GM12878 (cell line): ENCODE data around the gene SLC2A14. TPM values are rescaled to one million over a fixed set of nuclear protein-coding genes. Genes with fewer than 3 reads are reported as not detected.

ENCODE experiments used
- ATAC-seq: fragments of 200-7000 bp; cut with Tn5 transposase; 3 replicates; pipeline ENCODE4 v1.9.1; 2020; ENCODE audit warnings: mild to moderate bottlenecking, moderate library complexity
- BruUV-seq: library from RNA; stranded (reverse); fragments of 400-500 nt; replicated peaks from 2 replicates; lab custom pipeline; 2021; lab: Mats Ljungman, UMichigan
- CTCF ChIA-PET: fragments of 300-600 bp; sonication (Branson Sonifier 250); formaldehyde crosslinking; extraction: SDS; loops from one replicate; lab custom pipeline; 2021; ENCODE audit warnings: inconsistent platforms; lab: Yijun Ruan, JAX
- POLR2A ChIA-PET: fragments of 350-600 bp; formaldehyde crosslinking; extraction: SDS; loops from one replicate; lab custom pipeline; 2021; ENCODE audit warnings: inconsistent platforms; lab: Charles Lee
- RAD21 ChIA-PET: fragments of 300-600 bp; sonication (Branson Sonifier 250); formaldehyde crosslinking; loops from one replicate; lab custom pipeline; 2023; ENCODE audit warnings: antibody characterized with exemption; ENCODE audit not compliant: unreplicated experiment; lab: Charles Lee
- SMC1A ChIA-PET: fragments of 300-600 bp; sonication (Branson Sonifier 250); formaldehyde crosslinking; loops from one replicate; lab custom pipeline; 2023; ENCODE audit not compliant: unreplicated experiment, uncharacterized antibody; lab: Charles Lee
- DNase-seq: peaks from one replicate; pipeline ENCODE4 v3.0.0-alpha.2; 2011; ENCODE audit warnings: low read depth, low spot score
- FAIRE-seq: peaks from 3 replicates; lab custom pipeline; 2011; peaks lifted over from hg19 to GRCh38; lab: Jason Lieb, UNC
- H2AFZ ChIP-seq: 2 replicates; pipeline ENCODE4 v1.6.0; 2011; ENCODE audit warnings: low read depth, low read length, control low read depth; ENCODE audit not compliant: control insufficient read depth
- H3K27ac ChIP-seq: 2 replicates; pipeline ENCODE4 v1.5.1; 2011; ENCODE audit warnings: control low read depth; ENCODE audit not compliant: control insufficient read depth, insufficient read depth
- H3K27me3 ChIP-seq, 2 experiments: replicated peaks in 1 of 2; 2 replicates each; pipeline versions ENCODE4 v1.6.0 to v1.6.1; 2011; ENCODE audit warnings: low read length in 1 of 2; ENCODE audit not compliant: control insufficient read depth in 2 of 2, insufficient read depth in 2 of 2
- H3K36me3 ChIP-seq, 2 experiments: 2 replicates each; pipeline ENCODE4 v1.5.1; 2011; ENCODE audit warnings: low read length in 1 of 2; ENCODE audit not compliant: control insufficient read depth in 2 of 2, insufficient read depth in 2 of 2
- H3K4me1 ChIP-seq: 2 replicates; pipeline ENCODE4 v1.6.1; 2011; ENCODE audit warnings: mild to moderate bottlenecking, low read length, moderate library complexity, mixed read lengths; ENCODE audit not compliant: control insufficient read depth, insufficient read depth
- H3K4me2 ChIP-seq: 2 replicates; pipeline ENCODE4 v1.6.0; 2011; ENCODE audit warnings: control low read depth; ENCODE audit not compliant: control insufficient read depth, insufficient read depth
- H3K4me3 ChIP-seq: fragments of 200-600 bp; sonication (generic); 2 replicates; pipeline ENCODE4 v1.5.1; 2016
- H3K79me2 ChIP-seq: 2 replicates; pipeline ENCODE4 v1.6.0; 2011; ENCODE audit warnings: low read length; ENCODE audit not compliant: control insufficient read depth, insufficient read depth
- H3K9ac ChIP-seq: 2 replicates; pipeline ENCODE4 v1.8.0; 2011; ENCODE audit warnings: low read length, control low read depth, mixed read lengths; ENCODE audit not compliant: control insufficient read depth, insufficient read depth
- H3K9me3 ChIP-seq: replicated peaks from 3 replicates; pipeline ENCODE4 v1.5.1; 2011; ENCODE audit warnings: mild to moderate bottlenecking, low read length; ENCODE audit not compliant: control insufficient read depth, insufficient read depth
- H4K20me1 ChIP-seq: 2 replicates; pipeline ENCODE4 v1.6.0; 2011; ENCODE audit not compliant: control insufficient read depth, insufficient read depth
- BCLAF1 ChIP-seq: fragments of 450-650 bp; IDR thresholded peaks from 2 replicates; pipeline ENCODE4 v1.6.1; 2017; ENCODE audit warnings: antibody characterized with exemption, mild to moderate bottlenecking, moderate library complexity
- CREM ChIP-seq: IDR thresholded peaks from 2 replicates; pipeline ENCODE4 v1.6.1; 2014; ENCODE audit warnings: antibody characterized with exemption, low read depth
- FOS ChIP-seq: IDR thresholded peaks from 3 replicates; pipeline ENCODE4 v1.6.1; 2011; ENCODE audit warnings: borderline replicate concordance; ENCODE audit not compliant: insufficient read length; ENCODE audit errors: extremely low read depth
- FOXM1 ChIP-seq: IDR thresholded peaks from 2 replicates; pipeline ENCODE4 v1.6.1; 2012; ENCODE audit warnings: low read depth, mild to moderate bottlenecking, inconsistent platforms, low read length, moderate library complexity
- HCFC1 ChIP-seq: fragments of 150-350 bp; IDR thresholded peaks from 2 replicates; pipeline ENCODE4 v1.6.1; 2014; ENCODE audit warnings: low read length
- LARP7 ChIP-seq: fragments of 450-650 bp; IDR thresholded peaks from 2 replicates; pipeline ENCODE4 v1.6.1; 2017; ENCODE audit warnings: mild to moderate bottlenecking
- TAF1 ChIP-seq: IDR thresholded peaks from 2 replicates; pipeline ENCODE4 v1.6.1; 2011; ENCODE audit warnings: mild to moderate bottlenecking, low read depth, low read length, borderline replicate concordance
- TCF7 ChIP-seq: IDR thresholded peaks from 2 replicates; pipeline ENCODE4 v1.6.1; 2014; ENCODE audit warnings: antibody characterized with exemption, borderline replicate concordance
- ZBTB11 ChIP-seq: fragments of 450-650 bp; formaldehyde crosslinking; IDR thresholded peaks from 2 replicates; pipeline ENCODE4 v1.5.0; 2022; ENCODE audit warnings: mild to moderate bottlenecking, missing genetic modification characterization
- WGBS: methylation state at CpG from one replicate; pipeline ENCODE4 v1.1.6; 2016; ENCODE audit warnings: low lambda C conversion rate; ENCODE audit not compliant: insufficient replicate concordance, insufficient coverage; ENCODE audit errors: missing lambda C conversion rate; 5-methylcytosine and 5-hydroxymethylcytosine counted together
- in situ Hi-C: fragments of 300-500 bp; cut with MboI; formaldehyde crosslinking; loops from 9 replicates; pipeline ENCODE4 v1.14.3; 2018; ENCODE audit warnings: mixed read lengths
- intact Hi-C: fragments of 100-400 bp; cut with micrococcal nuclease; formaldehyde crosslinking; loops from one replicate; pipeline ENCODE4 v1.14.2; 2022; ENCODE audit not compliant: unreplicated experiment
- polyA plus RNA-seq, 11 experiments: library from polyadenylated mRNA; depleted of rRNA in 4 of 11; unstranded in 6 of 11; stranded (reverse) in 5 of 11; fragments of >200 nt; fragmentation: Nextera tagmentation in 4 of 11; fragmentation: Illumina TruSeq in 1 of 11; extraction: Ambion mirVana in 4 of 11; extraction: Trizol in 1 of 11; gene quantifications; 1 replicate in 1 of 11; 2 replicates in 10 of 11; pipeline versions ENCODE4 v1.2.1 to v1.2.3, GENCODE V29; 2011 to 2016; ENCODE audit warnings: inconsistent platforms in 2 of 11, missing spikeins in 2 of 11, low read depth in 1 of 11
- total RNA-seq, 4 experiments: library from RNA; depleted of rRNA in 3 of 4; stranded (reverse); fragments of >200 nt in 3 of 4; fragmentation: Illumina TruSeq in 1 of 4; extraction: Trizol in 1 of 4; gene quantifications; 2 replicates each; pipeline versions ENCODE4 v1.2.1 to v1.2.3, GENCODE V29; 2013 to 2021

SLC2A14 gene
- total and polyA plus RNA-seq, 10 of the 15 experiments (the other 5 are each of a cell fraction or from before 2014, with no cell fraction given) = 0.05 to 0.69 (median 0.19) TPM; not detected in 1

DNA sequence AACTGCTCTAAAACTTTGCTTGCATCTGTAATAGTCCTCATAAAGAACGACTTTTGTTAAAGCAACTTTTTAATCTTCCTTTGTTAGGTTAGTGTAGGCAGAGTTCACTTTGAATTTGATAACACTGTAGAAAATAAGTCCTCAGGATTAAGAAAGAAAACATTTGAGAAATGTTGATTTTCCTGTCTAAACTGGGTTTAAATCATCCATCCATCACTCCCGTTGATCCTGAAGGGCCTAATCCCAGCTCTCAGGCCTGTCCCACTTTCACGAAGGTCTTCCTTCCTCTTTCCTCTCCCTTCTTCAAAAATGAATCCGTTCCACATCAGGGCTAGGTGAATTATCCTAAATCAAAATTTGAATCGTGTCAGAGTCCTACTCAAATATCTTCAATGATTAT is 36.9 kb downstream of the SLC2A14 start (continued):
- TF ChIP-seq BCLAF1 = no peak
- no peak for TF ChIP-seq CREM

DNA sequence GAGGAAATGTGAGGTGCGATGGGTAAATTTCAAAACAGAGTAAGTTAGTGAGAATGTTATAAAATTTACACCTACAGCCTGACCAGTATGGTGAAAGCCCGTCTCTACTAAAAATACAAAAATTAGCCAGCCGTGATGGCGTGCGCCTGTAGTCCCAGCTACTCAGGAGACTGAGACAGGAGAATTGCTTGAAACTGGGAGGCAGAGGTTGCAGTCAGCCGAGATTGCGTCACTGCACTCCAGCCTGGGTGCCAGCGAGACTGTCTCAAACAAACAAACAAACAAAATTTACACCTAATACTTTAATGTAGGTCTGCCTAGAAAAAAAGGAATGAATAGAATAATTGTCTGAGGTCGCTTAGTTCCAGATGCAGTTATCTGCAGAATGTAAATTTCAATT is 37.6 kb downstream of the SLC2A14 start:
- Histone ChIP-seq H3K79me2 (no peaks in the 10 kb centered on the region), H3K36me3 (no peaks in the 10 kb centered on the region), H3K4me1 (no peaks in the 10 kb centered on the region), H3K4me2 (no peak overlapping the region), H3K27me3 (no peaks in the 10 kb centered on the region), H3K9ac (no peak overlapping the region), H3K9me3 (no peaks in the 10 kb centered on the region), H3K27ac (no peak overlapping the region), H4K20me1 (no peaks in the 10 kb centered on the region), H2AFZ (no peak overlapping the region), H3K4me3 (no peak overlapping the region)
- TF ChIP-seq HCFC1 = no peak
- no peak for TF ChIP-seq FOXM1
- TF ChIP-seq LARP7 = no peak
- no peak for TF ChIP-seq TCF7
- TF ChIP-seq TAF1 = no peak
- no peak for TF ChIP-seq ZBTB11 (CRISPR knock-in tag)
- TF ChIP-seq FOS = no peak
- CTCF ChIA-PET = interaction anchor here (0.5 to 2.0 kb wide), 2 partner anchors 25 to 57 kb away, joined by 3 to 4 read pairs; no protein-coding TSS in a partner anchor
- ATAC-seq = no peak
- no peak for DNase-seq
- POLR2A ChIA-PET = no interaction called here
- RAD21 ChIA-PET = no interaction called here
- SMC1A ChIA-PET = no interaction called here
- intact Hi-C loops = no loop called here
- in situ Hi-C loops = no loop called here
- 45% methylated on average over 9 of the region's 9 CpGs for WGBS
- no peak for FAIRE-seq
- no TSS peak for BruUV-seq
